Epithelial cell of esophagus (primary cell): ENCODE measurements around the gene LRRC74A.

Source experiments
- DNase-seq: peaks from one replicate; pipeline ENCODE4 v3.0.0; 2010; ENCODE audit warnings: low read depth
- H3K4me3 ChIP-seq: 2 replicates; pipeline ENCODE4 v1.5.1; 2011; ENCODE audit warnings: mild to moderate bottlenecking, low read length, control low read depth
- CTCF ChIP-seq: IDR thresholded peaks from 2 replicates; pipeline ENCODE4 v1.5.1; 2011; ENCODE audit warnings: low read depth, mild to moderate bottlenecking, low read length, control low read depth, inconsistent platforms; ENCODE audit not compliant: insufficient read depth; ENCODE audit errors: missing control alignments

LRRC74A gene

GRCh38 chr14:76901171-76902055, 75.2 kb downstream of the LRRC74A start:
- no peak overlapping the region for H3K4me3 ChIP-seq
- peak; percentile 31 for DNase-seq
- TF ChIP-seq CTCF, result no peak

GRCh38 chr14:76902591-76902990, 76.4 kb downstream of the LRRC74A start:
- H3K4me3 ChIP-seq, result no peak overlapping the region
- no peak for DNase-seq
- no peak for TF ChIP-seq CTCF

GRCh38 chr14:76904100-76904739, 78.0 kb downstream of the LRRC74A start:
- peak; percentile 41 for DNase-seq
- no peak overlapping the region for H3K4me3 ChIP-seq
- TF ChIP-seq CTCF, result no peak

- no peak for TF ChIP-seq CTCF
- peak; percentile 100 for DNase-seq
- H3K4me3 ChIP-seq, result no peak overlapping the region
These were observed 78.7 kb downstream of the LRRC74A start for GRCh38 chr14:76904740-76905569.

GRCh38 chr14:76908834-76909233, 82.6 kb downstream of the LRRC74A start:
- no peak for TF ChIP-seq CTCF
- H3K4me3 ChIP-seq, result no peak overlapping the region
- no peak for DNase-seq

- DNase-seq, result peak; percentile 77
- no peak for TF ChIP-seq CTCF
These were observed 83.1 kb downstream of the LRRC74A start for GRCh38 chr14:76909266-76909665.

More at GRCh38 chr14:76909266-76909665, 83.1 kb downstream of the LRRC74A start:
- H3K4me3 ChIP-seq, result no peak overlapping the region
